Measurements from ENCODE around the gene RMDN3.

- TF ChIP-seq CTCF (IDR thresholded peaks at IDR 0.05) (no peak), POLR2A (IDR thresholded peaks at IDR 0.05) (no peak)
Observed at GRCh38 chr15:40766906-40767837, 12.1 kb upstream of the RMDN3 start.

Measured in esophagus squamous epithelium (tissue), 4 donors.